AG10803 (cell line): ENCODE data around the gene TFPI.
"Not testable (repeated sequence)": the region's sequence is repeated elsewhere in the genome, so short reads cannot be mapped to it uniquely, and the experiment has no call there.

Experiments used
- DNase-seq: peaks from one replicate; pipeline ENCODE4 v3.0.0; 2010; ENCODE audit warnings: low read depth
- H3K4me3 ChIP-seq: 2 replicates; pipeline ENCODE4 v1.5.1; 2011; ENCODE audit warnings: mild to moderate bottlenecking, low read length, control low read depth
- CTCF ChIP-seq: conservative IDR thresholded peaks from 2 replicates; pipeline ENCODE4 v1.5.1; 2011; ENCODE audit warnings: mild to moderate bottlenecking, low read length, control low read depth, inconsistent platforms

The TFPI gene

DNA sequence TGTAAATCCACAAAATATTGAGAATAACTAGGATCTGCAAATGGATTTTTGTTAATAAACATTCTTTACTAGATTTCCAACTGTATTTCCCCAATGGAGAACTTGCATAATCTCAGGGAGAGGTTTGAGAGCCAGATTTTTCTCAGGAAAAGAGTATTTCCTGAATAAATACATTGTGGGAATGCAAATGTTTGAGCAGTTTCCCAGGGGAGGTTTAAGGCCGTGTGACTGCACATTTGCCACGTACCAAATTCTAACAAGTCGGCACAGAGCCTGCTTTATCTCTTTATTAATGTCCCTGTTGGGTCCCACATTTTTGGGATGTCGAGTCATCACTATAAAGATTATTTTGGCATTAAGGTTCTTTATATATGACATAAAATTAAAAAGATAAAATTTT, 27.0 kb downstream of the TFPI start:
- DNase-seq: peak; percentile 79
- H3K4me3 ChIP-seq: no peak overlapping the region
- no peak for TF ChIP-seq CTCF

DNA sequence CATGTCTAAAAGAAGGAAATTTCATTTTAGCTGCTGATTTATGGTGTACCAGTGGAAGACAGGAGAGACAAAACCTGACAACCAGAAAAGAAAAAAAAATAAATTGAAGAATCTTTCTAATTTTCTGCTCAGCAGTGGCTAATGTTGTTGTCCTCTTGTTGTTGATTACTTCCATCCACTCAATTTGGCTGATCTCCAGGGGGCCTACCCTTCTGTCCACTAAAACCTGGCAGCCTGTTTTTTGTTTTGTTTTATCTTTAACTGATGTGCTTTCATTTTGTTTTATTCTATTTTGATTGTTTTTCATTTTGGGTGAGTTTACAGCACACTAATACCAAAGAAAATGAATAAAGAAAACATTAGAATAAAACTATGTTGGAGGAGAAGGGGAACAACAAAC, 27.4 kb downstream of the TFPI start:
- H3K4me3 ChIP-seq: no peak overlapping the region
- TF ChIP-seq CTCF: no peak
- DNase-seq: peak; percentile 31

GRCh38 chr2:187525163-187525900, 28.9 kb downstream of the TFPI start:
- no peak for TF ChIP-seq CTCF
- H3K4me3 ChIP-seq: no peak overlapping the region
- DNase-seq: peak; percentile 32

DNA sequence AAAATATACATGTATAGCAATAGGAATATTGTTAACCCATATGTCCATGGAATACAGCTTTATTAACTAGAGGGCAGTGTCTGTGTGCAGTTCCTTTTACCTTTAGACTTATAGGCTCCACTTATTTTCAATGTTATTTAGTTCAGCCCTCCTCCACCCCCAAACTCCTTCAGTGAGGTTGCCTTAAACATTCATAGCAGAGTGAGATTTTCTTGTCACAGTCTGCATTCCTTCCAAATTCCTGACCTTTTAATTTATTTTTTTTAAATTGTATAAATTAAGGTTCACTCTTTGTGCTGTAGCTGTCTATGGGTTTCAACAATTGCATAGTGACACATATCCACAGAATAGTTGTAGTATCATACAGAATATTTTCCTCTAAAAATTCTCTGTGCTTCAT, 30.9 kb downstream of the TFPI start:
- no peak for TF ChIP-seq CTCF
- no peak for DNase-seq
- H3K4me3 ChIP-seq: no peak overlapping the region

GRCh38 chr2:187520121-187520624, 34.1 kb downstream of the TFPI start:
- TF ChIP-seq CTCF: no peak
- DNase-seq: no peak
- H3K4me3 ChIP-seq: no peak overlapping the region

- H3K4me3 ChIP-seq: no peak overlapping the region
- no peak for TF ChIP-seq CTCF
- no peak for DNase-seq
These were observed 34.7 kb downstream of the TFPI start for GRCh38 chr2:187519419-187520120.

- DNase-seq, H3K4me3 ChIP-seq: not testable (repeated sequence)
These were observed 36.4 kb downstream of the TFPI start for GRCh38 chr2:187517750-187518361.

GRCh38 chr2:187516630-187517510, 37.4 kb downstream of the TFPI start:
- H3K4me3 ChIP-seq, DNase-seq: not testable (repeated sequence)
